IPS-20b (cell line): ENCODE results near the gene ZBTB24.
"Not testable (repeated sequence)": the region's sequence is repeated elsewhere in the genome, so short reads cannot be mapped to it uniquely, and the experiment has no call there.

Experiments used
- H3K27ac ChIP-seq: one replicate; pipeline ENCODE4 v1.5.1; 2013; ENCODE audit warnings: low read length
- H3K27me3 ChIP-seq: 2 replicates; pipeline ENCODE4 v1.6.1; 2013; ENCODE audit warnings: mild to moderate bottlenecking, low read length, inconsistent platforms; ENCODE audit not compliant: insufficient read depth
- H3K36me3 ChIP-seq: 2 replicates; pipeline ENCODE4 v1.6.1; 2013; ENCODE audit warnings: low read depth, mild to moderate bottlenecking, inconsistent platforms, low read length, moderate library complexity; ENCODE audit not compliant: insufficient read depth
- H3K4me1 ChIP-seq: 2 replicates; pipeline ENCODE4 v1.6.1; 2013; ENCODE audit warnings: mild to moderate bottlenecking, control low read depth, inconsistent platforms, low read length, moderate library complexity; ENCODE audit not compliant: insufficient read depth
- H3K4me3 ChIP-seq: 2 replicates; pipeline ENCODE4 v1.5.1; 2013; ENCODE audit warnings: mild to moderate bottlenecking, low read length, inconsistent platforms
- H3K9ac ChIP-seq: 2 replicates; pipeline ENCODE4 v1.6.1; 2013; ENCODE audit warnings: low read depth, mild to moderate bottlenecking, inconsistent platforms, low read length, moderate library complexity
- H3K9me3 ChIP-seq: 2 replicates; pipeline ENCODE4 v1.6.1; 2013; ENCODE audit warnings: mild to moderate bottlenecking, low read depth, low read length, inconsistent platforms; ENCODE audit not compliant: insufficient read depth

ZBTB24 gene

GRCh38 chr6:109482905-109483734 is at the start of gene ZBTB24:
TSS of gene ZBTB24 (minus strand) at chr6:109483219. CDS start at chr6:109482026, 1,193 bp downstream.
- peak within 1 kb of the TSS; percentile 85 for H3K9ac ChIP-seq
- peaks cover 20% of the 10 kb centered on the region; the same call in 1 of the 2 replicates for H3K4me1 ChIP-seq
- H3K27me3 ChIP-seq, result peaks cover 7% of the 10 kb centered on the region
- peaks cover 34% of the 10 kb centered on the region for H3K36me3 ChIP-seq
- H3K9me3 ChIP-seq, result no peaks in the 10 kb centered on the region
- no peak within 1 kb of the TSS for H3K27ac ChIP-seq
- H3K4me3 ChIP-seq, result peak within 1 kb of the TSS; percentile 85

DNA sequence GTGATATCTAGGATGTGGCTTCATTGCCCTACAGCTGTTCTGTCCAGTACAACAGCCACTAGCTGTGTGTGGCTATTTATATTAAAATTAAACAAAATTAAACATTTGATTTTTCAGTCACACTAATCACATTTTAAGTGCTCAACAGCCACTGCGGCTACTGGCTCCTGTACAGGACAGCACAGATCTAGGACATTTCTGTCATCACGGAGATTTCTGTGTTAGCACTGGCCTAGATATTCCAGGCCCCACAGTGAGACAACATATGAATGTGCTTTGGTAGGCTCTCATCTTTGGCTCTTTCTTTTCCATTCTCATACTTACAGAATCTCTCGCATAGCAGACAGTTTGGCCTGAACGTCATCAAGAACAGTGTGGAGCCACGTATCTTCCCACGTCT is 48.4 kb upstream of the ZBTB24 start:
- Histone ChIP-seq H3K9ac (no peak overlapping the region), H3K4me1 (no peaks in the 10 kb centered on the region; the same call in 1 of the 2 replicates), H3K9me3 (no peaks in the 10 kb centered on the region), H3K4me3 (no peak overlapping the region), H3K27me3 (no peaks in the 10 kb centered on the region), H3K36me3 (no peaks in the 10 kb centered on the region), H3K27ac (no peak overlapping the region)

DNA sequence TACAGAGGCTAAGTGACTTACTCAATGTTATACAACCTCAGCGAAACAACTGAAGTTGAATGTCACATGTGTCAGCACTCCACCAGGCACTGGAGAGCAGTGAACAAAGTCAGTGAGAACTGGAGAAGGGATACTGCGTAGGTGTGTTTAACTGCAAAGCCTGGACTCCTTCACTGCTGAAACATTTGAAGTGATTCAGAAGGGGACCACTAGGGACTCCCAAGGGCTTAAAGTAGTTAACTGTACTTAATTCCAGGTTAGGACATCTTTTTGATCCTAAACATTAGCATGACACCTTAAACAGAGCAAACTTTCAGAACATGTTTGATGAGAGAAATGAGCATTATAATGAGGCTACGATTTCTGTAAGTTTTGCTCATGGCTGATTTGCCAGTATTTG is 45.0 kb upstream of the ZBTB24 start:
- Histone ChIP-seq H3K4me1 (no peaks in the 10 kb centered on the region; the same call in 1 of the 2 replicates), H3K27me3 (no peaks in the 10 kb centered on the region), H3K9ac (no peak overlapping the region), H3K9me3 (peaks cover 6% of the 10 kb centered on the region; the same call in 1 of the 2 replicates), H3K36me3 (no peaks in the 10 kb centered on the region), H3K27ac (no peak overlapping the region), H3K4me3 (no peak overlapping the region)

DNA sequence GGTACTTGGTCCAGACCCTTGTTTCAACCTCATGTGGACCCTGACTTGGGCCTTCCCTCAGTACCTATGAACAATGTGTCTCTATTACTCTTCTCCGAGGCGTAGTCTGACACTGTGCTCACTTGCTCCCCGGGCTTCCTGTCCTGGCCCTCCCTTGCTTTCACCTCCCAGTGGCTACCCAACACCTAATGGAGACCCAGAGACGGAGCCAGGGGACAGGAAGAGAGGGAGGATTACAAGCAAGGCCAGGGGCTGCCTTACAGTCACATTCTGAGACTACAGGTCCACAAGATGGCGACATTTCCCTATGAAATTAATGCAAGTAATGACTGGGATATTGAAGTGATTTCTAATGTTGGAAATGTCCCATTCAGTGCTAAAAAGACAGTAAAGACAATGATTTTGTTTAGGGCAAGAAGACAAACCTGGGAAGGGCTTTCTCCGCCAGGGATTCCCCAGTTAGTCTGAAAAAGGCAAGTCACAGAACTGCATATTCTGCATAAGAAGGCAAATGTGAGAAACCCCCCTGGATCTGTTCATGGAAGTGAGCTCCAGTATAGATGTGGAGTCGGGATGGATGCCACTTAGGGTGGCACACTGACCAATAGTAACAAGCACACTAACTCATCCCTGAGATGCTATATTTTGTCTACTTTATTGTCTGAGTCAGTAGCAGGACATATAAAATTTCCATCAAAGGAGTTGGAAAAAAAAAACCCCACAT is 44.0 kb upstream of the ZBTB24 start:
- H3K36me3 ChIP-seq, result no peaks in the 10 kb centered on the region
- H3K4me1 ChIP-seq, result no peaks in the 10 kb centered on the region; the same call in 1 of the 2 replicates
- H3K27ac ChIP-seq, result no peak overlapping the region
- no peaks in the 10 kb centered on the region for H3K27me3 ChIP-seq
- no peak overlapping the region for H3K9ac ChIP-seq
- H3K4me3 ChIP-seq, result no peak overlapping the region
- peaks cover 6% of the 10 kb centered on the region; the same call in 1 of the 2 replicates for H3K9me3 ChIP-seq

DNA sequence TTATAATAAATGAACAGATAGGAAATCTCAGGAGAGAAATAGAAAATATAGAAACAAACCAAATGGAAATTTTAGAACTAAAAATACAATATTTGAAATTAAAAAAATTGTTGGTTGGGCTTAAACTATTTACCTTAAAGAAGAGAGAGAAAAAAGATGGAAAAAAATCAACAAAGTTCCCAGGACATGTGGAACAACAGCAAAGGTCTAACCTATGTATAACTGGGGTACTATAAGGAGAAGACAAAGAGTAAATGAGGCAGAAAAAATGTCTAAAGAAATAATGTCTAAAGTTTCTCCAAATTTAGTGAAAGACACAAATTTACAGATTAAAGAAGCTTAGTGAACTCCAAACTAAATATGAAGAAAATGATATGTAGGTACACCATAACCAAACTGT is 41.1 kb upstream of the ZBTB24 start:
- no peak overlapping the region for H3K4me3 ChIP-seq
- H3K36me3 ChIP-seq, result no peaks in the 10 kb centered on the region

GRCh38 chr6:109523478-109523877 is 40.5 kb upstream of the ZBTB24 start:
- Histone ChIP-seq H3K27ac (no peak overlapping the region), H3K4me1 (no peaks in the 10 kb centered on the region; the same call in 1 of the 2 replicates), H3K36me3 (no peaks in the 10 kb centered on the region), H3K4me3 (no peak overlapping the region), H3K9me3 (peaks cover 6% of the 10 kb centered on the region; the same call in 1 of the 2 replicates), H3K9ac (no peak overlapping the region), H3K27me3 (no peaks in the 10 kb centered on the region)

More for the DNA sequence above, 41.1 kb upstream of the ZBTB24 start:
- Histone ChIP-seq H3K9me3 (peaks cover 6% of the 10 kb centered on the region; the same call in 1 of the 2 replicates), H3K4me1 (no peaks in the 10 kb centered on the region; the same call in 1 of the 2 replicates), H3K9ac (no peak overlapping the region), H3K27ac (no peak overlapping the region), H3K27me3 (no peaks in the 10 kb centered on the region)

- no peak overlapping the region for H3K9ac ChIP-seq
- H3K4me1 ChIP-seq, result no peaks in the 10 kb centered on the region
- H3K36me3 ChIP-seq, result no peaks in the 10 kb centered on the region
- H3K4me3 ChIP-seq, result no peak overlapping the region
- H3K9me3 ChIP-seq, result peaks cover 6% of the 10 kb centered on the region; the same call in 1 of the 2 replicates
- no peaks in the 10 kb centered on the region for H3K27me3 ChIP-seq
- no peak overlapping the region for H3K27ac ChIP-seq
Observed at GRCh38 chr6:109521080-109521479, 38.1 kb upstream of the ZBTB24 start.

GRCh38 chr6:109519647-109520046 is 36.6 kb upstream of the ZBTB24 start:
- not testable (repeated sequence) for H3K27ac ChIP-seq, H3K4me1 ChIP-seq, H3K27me3 ChIP-seq, H3K36me3 ChIP-seq, H3K4me3 ChIP-seq, H3K9me3 ChIP-seq, H3K9ac ChIP-seq

DNA sequence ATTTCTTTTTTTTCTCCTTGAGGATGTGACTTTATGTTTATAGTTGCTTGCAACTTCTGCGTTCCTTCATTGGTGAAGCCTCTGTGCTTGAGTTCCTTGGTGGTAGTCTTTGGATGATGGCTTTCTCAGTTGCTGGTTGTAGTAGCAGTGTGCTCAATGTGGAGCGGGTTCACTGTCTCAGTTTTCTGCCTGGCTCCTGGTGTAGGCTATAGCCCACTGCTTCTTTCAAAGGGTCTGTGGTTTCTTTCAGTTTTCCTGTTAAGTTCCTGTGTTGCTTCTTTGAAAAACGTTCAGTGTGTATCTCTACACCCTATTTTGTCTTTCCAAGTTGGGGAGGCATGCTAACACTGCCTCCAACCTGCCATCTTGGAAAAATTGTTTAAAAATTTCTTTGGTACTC is 33.9 kb upstream of the ZBTB24 start:
- no peak overlapping the region for H3K4me3 ChIP-seq
- no peak overlapping the region for H3K27ac ChIP-seq
- H3K9me3 ChIP-seq, result no peaks in the 10 kb centered on the region
- no peak overlapping the region for H3K9ac ChIP-seq
- no peaks in the 10 kb centered on the region for H3K36me3 ChIP-seq
- H3K4me1 ChIP-seq, result peaks cover 21% of the 10 kb centered on the region
- H3K27me3 ChIP-seq, result no peaks in the 10 kb centered on the region

GRCh38 chr6:109515781-109516409 is 32.9 kb upstream of the ZBTB24 start:
- H3K4me3 ChIP-seq, result no peak overlapping the region
- peaks cover 21% of the 10 kb centered on the region for H3K4me1 ChIP-seq
- H3K36me3 ChIP-seq, result no peaks in the 10 kb centered on the region
- no peak overlapping the region for H3K27ac ChIP-seq
- H3K9me3 ChIP-seq, result no peaks in the 10 kb centered on the region
- no peak overlapping the region for H3K9ac ChIP-seq
- H3K27me3 ChIP-seq, result no peaks in the 10 kb centered on the region

DNA sequence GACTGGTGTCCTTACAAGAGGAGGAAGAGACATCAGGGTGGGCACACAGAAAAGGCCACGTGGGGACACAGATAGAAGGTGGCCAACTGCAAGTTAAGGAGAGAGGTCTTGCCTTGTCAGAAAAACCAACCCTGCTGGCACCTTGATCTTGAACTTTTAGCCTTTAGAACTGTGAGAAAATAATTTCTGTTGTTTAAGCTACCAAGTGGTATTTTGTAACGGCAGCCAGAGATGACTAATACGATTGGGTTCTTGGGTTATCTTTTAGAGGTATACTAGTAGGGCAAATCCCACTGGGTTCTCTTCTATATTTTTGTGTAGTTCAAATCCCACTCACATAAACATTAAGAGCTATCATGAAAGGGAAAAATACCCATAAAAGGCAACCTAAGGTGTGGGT is 31.9 kb upstream of the ZBTB24 start:
- H3K4me3 ChIP-seq, result no peak overlapping the region
- peaks cover 9% of the 10 kb centered on the region; the same call in 1 of the 2 replicates for H3K9me3 ChIP-seq
- H3K27me3 ChIP-seq, result no peaks in the 10 kb centered on the region
- no peaks in the 10 kb centered on the region for H3K36me3 ChIP-seq
- peaks cover 21% of the 10 kb centered on the region for H3K4me1 ChIP-seq
- H3K27ac ChIP-seq, result no peak overlapping the region
- no peak overlapping the region for H3K9ac ChIP-seq
